ENCODE results near the gene C19orf12.

The C19orf12 gene

GRCh38 chr19:29741226-29741625, 26.2 kb upstream of the C19orf12 start:
- no peak for ATAC-seq
- TF ChIP-seq ESRRG (CRISPR knock-in tag; IDR thresholded peaks at IDR 0.05) (no peak), BACH2 (CRISPR knock-in tag; IDR thresholded peaks at IDR 0.05; ENCODE audit: borderline replicate concordance) (no peak), TSHZ2 (CRISPR knock-in tag; IDR thresholded peaks at IDR 0.05) (no peak), GLIS3 (CRISPR knock-in tag; IDR thresholded peaks at IDR 0.05) (no peak), ISL1 (CRISPR knock-in tag; IDR thresholded peaks at IDR 0.05) (no peak), OSR1 (CRISPR knock-in tag; IDR thresholded peaks at IDR 0.05) (no peak), TCF4 (CRISPR knock-in tag; IDR thresholded peaks at IDR 0.05; ENCODE audit: borderline replicate concordance) (no peak), ZFP30 (CRISPR knock-in tag; IDR thresholded peaks at IDR 0.05) (no peak), RARB (CRISPR knock-in tag; IDR thresholded peaks at IDR 0.05) (no peak), ZNF8 (CRISPR knock-in tag; IDR thresholded peaks at IDR 0.05) (no peak)

- no peak; the same call in 2 of the 3 replicates for ATAC-seq
- TF ChIP-seq SNAI2 (CRISPR knock-in tag; IDR thresholded peaks at IDR 0.05) = no peak
- no peak for TF ChIP-seq CSDC2 (CRISPR knock-in tag; IDR thresholded peaks at IDR 0.05)
- TF ChIP-seq ZFP30 (CRISPR knock-in tag; IDR thresholded peaks at IDR 0.05) = no peak
- no peak for TF ChIP-seq OSR1 (CRISPR knock-in tag; IDR thresholded peaks at IDR 0.05)
- TF ChIP-seq POU6F1 (CRISPR knock-in tag; IDR thresholded peaks at IDR 0.05; ENCODE audit: borderline replicate concordance, low read depth) = no peak
- no peak for TF ChIP-seq ESRRG (CRISPR knock-in tag; IDR thresholded peaks at IDR 0.05)
- TF ChIP-seq BACH2 (CRISPR knock-in tag; IDR thresholded peaks at IDR 0.05; ENCODE audit: borderline replicate concordance) = no peak
- TF ChIP-seq GLIS3 (CRISPR knock-in tag; IDR thresholded peaks at IDR 0.05) = no peak
- TF ChIP-seq TCF4 (CRISPR knock-in tag; IDR thresholded peaks at IDR 0.05; ENCODE audit: borderline replicate concordance) = no peak
- no peak for TF ChIP-seq CREB5 (CRISPR knock-in tag; IDR thresholded peaks at IDR 0.05; ENCODE audit: low read depth)
- TF ChIP-seq ZNF70 (CRISPR knock-in tag; IDR thresholded peaks at IDR 0.05) = no peak
- no peak for TF ChIP-seq ARNTL (CRISPR knock-in tag; IDR thresholded peaks at IDR 0.05; ENCODE audit: borderline replicate concordance, low read depth)
- TF ChIP-seq ZC3H10 (CRISPR knock-in tag; IDR thresholded peaks at IDR 0.05) = no peak
- TF ChIP-seq ZFP3 (CRISPR knock-in tag; IDR thresholded peaks at IDR 0.05) = no peak
- no peak for TF ChIP-seq TSHZ2 (CRISPR knock-in tag; IDR thresholded peaks at IDR 0.05)
- no peak for TF ChIP-seq ZNF565 (CRISPR knock-in tag; conservative IDR thresholded peaks at IDR 0.05; ENCODE audit: low read depth)
- no peak for TF ChIP-seq ISL1 (CRISPR knock-in tag; IDR thresholded peaks at IDR 0.05)
- no peak for TF ChIP-seq TOX (CRISPR knock-in tag; IDR thresholded peaks at IDR 0.05; ENCODE audit: borderline replicate concordance)
- TF ChIP-seq ZNF8 (CRISPR knock-in tag; IDR thresholded peaks at IDR 0.05) = no peak
These were observed 22.5 kb upstream of the C19orf12 start for GRCh38 chr19:29737461-29738000.

- ATAC-seq = no peak
- no peak for TF ChIP-seq TOX (CRISPR knock-in tag; IDR thresholded peaks at IDR 0.05; ENCODE audit: borderline replicate concordance)
- no peak for TF ChIP-seq CREB5 (CRISPR knock-in tag; IDR thresholded peaks at IDR 0.05; ENCODE audit: low read depth)
- no peak for TF ChIP-seq ZFP30 (CRISPR knock-in tag; IDR thresholded peaks at IDR 0.05)
- no peak for TF ChIP-seq SNAI2 (CRISPR knock-in tag; IDR thresholded peaks at IDR 0.05)
- no peak for TF ChIP-seq TCF4 (CRISPR knock-in tag; IDR thresholded peaks at IDR 0.05; ENCODE audit: borderline replicate concordance)
- TF ChIP-seq POU6F1 (CRISPR knock-in tag; IDR thresholded peaks at IDR 0.05; ENCODE audit: borderline replicate concordance, low read depth) = no peak
- no peak for TF ChIP-seq ESRRG (CRISPR knock-in tag; IDR thresholded peaks at IDR 0.05)
- TF ChIP-seq ZC3H10 (CRISPR knock-in tag; IDR thresholded peaks at IDR 0.05) = no peak
- TF ChIP-seq RARB (CRISPR knock-in tag; IDR thresholded peaks at IDR 0.05) = no peak
- TF ChIP-seq ARNTL (CRISPR knock-in tag; IDR thresholded peaks at IDR 0.05; ENCODE audit: borderline replicate concordance, low read depth) = no peak
- no peak for TF ChIP-seq ZNF565 (CRISPR knock-in tag; conservative IDR thresholded peaks at IDR 0.05; ENCODE audit: low read depth)
- TF ChIP-seq CSRNP3 (CRISPR knock-in tag; IDR thresholded peaks at IDR 0.05) = no peak
- no peak for TF ChIP-seq GLIS3 (CRISPR knock-in tag; IDR thresholded peaks at IDR 0.05)
These were observed 20.8 kb upstream of the C19orf12 start for GRCh38 chr19:29735829-29736228.

Measured in SK-N-SH treated with all-trans-retinoic acid at 6 μM for 48 hours (cell line).